Breast epithelium (tissue), 3 donors: Measurements from ENCODE around the gene RPS2.

ENCODE experiments used
- CTCF ChIP-seq, 3 donors: fragments of 450-650 bp; IDR thresholded peaks; one replicate each; pipeline ENCODE4 v1.5.1; 2016 to 2017; ENCODE audit warnings: antibody characterized with exemption in 3 of 3, mild to moderate bottlenecking in 3 of 3, moderate library complexity in 3 of 3
- POLR2A ChIP-seq: fragments of 450-650 bp; IDR thresholded peaks from one replicate; pipeline ENCODE4 v1.6.1; 2016; ENCODE audit warnings: antibody characterized with exemption, mild to moderate bottlenecking, moderate library complexity
- POLR2AphosphoS5 ChIP-seq, 3 donors: sonication (generic); formaldehyde crosslinking; IDR thresholded peaks; one replicate each; pipeline ENCODE4 v1.6.1; 2017; ENCODE audit warnings: antibody characterized with exemption in 3 of 3

GRCh38 chr16:1926271-1926670 lies 38.4 kb downstream of the RPS2 start:
- no peak for TF ChIP-seq CTCF (IDR thresholded peaks at IDR 0.05)
- no peak for TF ChIP-seq POLR2AphosphoS5 (IDR thresholded peaks at IDR 0.05)
- no peak for TF ChIP-seq POLR2A
